HCT116 (cell line): ENCODE data around the gene GTF2H1. TPM values are rescaled to one million over a fixed set of nuclear protein-coding genes. Genes with fewer than 3 reads are reported as not detected.

ENCODE experiments used
- ATAC-seq: fragments of 200-7000 bp; cut with Tn5 transposase; 2 replicates; pipeline ENCODE4 v1.9.1; 2020; ENCODE audit warnings: mild to moderate bottlenecking, moderate library complexity
- BruUV-seq: library from RNA; stranded (reverse); fragments of 400-500 nt; replicated peaks from 2 replicates; lab custom pipeline; 2021; lab: Mats Ljungman, UMichigan
- CTCF ChIA-PET: fragments of 300-600 bp; sonication (Branson Sonifier 250); formaldehyde crosslinking; loops from one replicate; lab custom pipeline; 2021; ENCODE audit warnings: antibody characterized with exemption; lab: Charles Lee
- POLR2A ChIA-PET: fragments of 300-600, 350-600 bp; sonication (Branson Sonifier 250); formaldehyde crosslinking; loops from one replicate; lab custom pipeline; 2021; ENCODE audit warnings: antibody characterized with exemption; lab: Charles Lee
- RAD21 ChIA-PET, 2 experiments: fragments of 300-600 bp; sonication (Branson Sonifier 250); formaldehyde crosslinking; loops; one replicate each; lab custom pipeline; 2023; ENCODE audit warnings: low total read pairs in 2 of 2; ENCODE audit not compliant: uncharacterized antibody in 2 of 2, unreplicated experiment in 2 of 2, low non-redundant PET in 1 of 2; lab: Charles Lee
- DNase-seq: peaks from one replicate; pipeline ENCODE4 v3.0.0-alpha.2; 2010; ENCODE audit warnings: low read depth, low spot score
- H2AFZ ChIP-seq: fragments of 200-600 bp; shearing (Covaris generic), sonication (generic); 2 replicates; pipeline ENCODE4 v1.6.1; 2017; ENCODE audit warnings: low read depth, mixed run types, mixed read lengths, antibody characterized with exemption, low read length; ENCODE audit not compliant: poor library complexity, severe bottlenecking
- H3K27ac ChIP-seq: 2 replicates; pipeline ENCODE4 v1.5.1; 2012; ENCODE audit warnings: low read depth, low read length
- H3K27me3 ChIP-seq: fragments of 200-600 bp; sonication (generic); 2 replicates; pipeline ENCODE4 v1.6.1; 2016; ENCODE audit warnings: mixed run types, low read length, mixed read lengths; ENCODE audit not compliant: insufficient read depth
- H3K36me3 ChIP-seq, 2 experiments: fragments of 200-500 bp in 1 of 2; fragments of 200-600 bp in 1 of 2; sonication (Bioruptor generic) in 1 of 2; sonication (generic) in 1 of 2; 2 replicates each; pipeline versions ENCODE4 v1.5.1 to v1.6.1; 2014 to 2016; ENCODE audit warnings: low read length in 2 of 2, inconsistent platforms in 1 of 2, mixed read lengths in 1 of 2, mixed run types in 1 of 2; ENCODE audit not compliant: insufficient read depth in 2 of 2, control insufficient read depth in 1 of 2
- H3K4me1 ChIP-seq, 2 experiments: fragments of 200-600 bp in 1 of 2; sonication (generic) in 1 of 2; 2 replicates each; pipeline versions ENCODE4 v1.5.1 to v1.6.1; 2012 to 2017; ENCODE audit warnings: low read length in 2 of 2, inconsistent platforms in 1 of 2, mild to moderate bottlenecking in 1 of 2, mixed read lengths in 1 of 2, mixed run types in 1 of 2, moderate library complexity in 1 of 2; ENCODE audit not compliant: insufficient read depth in 2 of 2, control insufficient read depth in 1 of 2
- H3K4me2 ChIP-seq: fragments of 200-600 bp; sonication (generic); 2 replicates; pipeline ENCODE4 v1.6.1; 2017; ENCODE audit warnings: mixed run types, low read length, mixed read lengths
- H3K4me3 ChIP-seq, 2 experiments: fragments of 200-600 bp in 1 of 2; sonication (generic) in 1 of 2; replicated peaks in 1 of 2; 2 replicates each; pipeline ENCODE4 v1.5.1; 2011 to 2016; ENCODE audit warnings: low read length in 2 of 2, control low read depth in 1 of 2, low read depth in 1 of 2, mild to moderate bottlenecking in 1 of 2, mixed read lengths in 1 of 2, mixed run types in 1 of 2
- H3K79me2 ChIP-seq: fragments of 200-600 bp; sonication (generic); 2 replicates; pipeline ENCODE4 v1.6.1; 2017; ENCODE audit warnings: mild to moderate bottlenecking, mixed run types, low read length, moderate library complexity, mixed read lengths; ENCODE audit not compliant: insufficient read depth
- H3K9ac ChIP-seq: fragments of 200-600 bp; sonication (generic); 2 replicates; pipeline ENCODE4 v1.6.1; 2016; ENCODE audit warnings: low read length, mixed read lengths
- H3K9me2 ChIP-seq: fragments of 200-600 bp; sonication (generic), shearing (Covaris generic); 2 replicates; pipeline ENCODE4 v1.6.1; 2017; ENCODE audit warnings: mixed run types, mild to moderate bottlenecking, moderate library complexity; ENCODE audit not compliant: insufficient read depth
- H3K9me3 ChIP-seq, 2 experiments: fragments of 200-500 bp in 1 of 2; fragments of 200-600 bp in 1 of 2; sonication (Bioruptor generic) in 1 of 2; sonication (generic) in 1 of 2; 2 replicates each; pipeline ENCODE4 v1.6.1; 2014 to 2017; ENCODE audit warnings: low read length in 2 of 2, mixed read lengths in 2 of 2, inconsistent platforms in 1 of 2, low read depth in 1 of 2, mild to moderate bottlenecking in 1 of 2, mixed run types in 1 of 2, moderate library complexity in 1 of 2; ENCODE audit not compliant: control insufficient read depth in 1 of 2, insufficient read depth in 1 of 2
- H4K20me1 ChIP-seq: fragments of 200-600 bp; sonication (generic), shearing (Covaris generic); 2 replicates; pipeline ENCODE4 v1.6.1; 2017; ENCODE audit warnings: mixed run types, mild to moderate bottlenecking, moderate library complexity; ENCODE audit not compliant: insufficient read depth
- SRF ChIP-seq: IDR thresholded peaks from 2 replicates; pipeline ENCODE4 v1.6.1; 2012; ENCODE audit warnings: low read depth
- intact Hi-C: fragments of 100-400 bp; cut with micrococcal nuclease; formaldehyde crosslinking; loops from 2 replicates; pipeline ENCODE4 v1.10.0; 2022
- total RNA-seq: library from RNA; stranded (reverse); gene quantifications from one replicate; pipeline ENCODE4 v1.2.1, GENCODE V29; 2021; ENCODE audit not compliant: unreplicated experiment
- TF ChIP-seq, protein P1 (sequence below): IDR thresholded peaks from 2 replicates; pipeline ENCODE4 v1.6.1; 2012; ENCODE audit warnings: low read depth

The GTF2H1 gene
- total RNA-seq, 1 experiment from 2014 or later: 37.3 TPM

DNA sequence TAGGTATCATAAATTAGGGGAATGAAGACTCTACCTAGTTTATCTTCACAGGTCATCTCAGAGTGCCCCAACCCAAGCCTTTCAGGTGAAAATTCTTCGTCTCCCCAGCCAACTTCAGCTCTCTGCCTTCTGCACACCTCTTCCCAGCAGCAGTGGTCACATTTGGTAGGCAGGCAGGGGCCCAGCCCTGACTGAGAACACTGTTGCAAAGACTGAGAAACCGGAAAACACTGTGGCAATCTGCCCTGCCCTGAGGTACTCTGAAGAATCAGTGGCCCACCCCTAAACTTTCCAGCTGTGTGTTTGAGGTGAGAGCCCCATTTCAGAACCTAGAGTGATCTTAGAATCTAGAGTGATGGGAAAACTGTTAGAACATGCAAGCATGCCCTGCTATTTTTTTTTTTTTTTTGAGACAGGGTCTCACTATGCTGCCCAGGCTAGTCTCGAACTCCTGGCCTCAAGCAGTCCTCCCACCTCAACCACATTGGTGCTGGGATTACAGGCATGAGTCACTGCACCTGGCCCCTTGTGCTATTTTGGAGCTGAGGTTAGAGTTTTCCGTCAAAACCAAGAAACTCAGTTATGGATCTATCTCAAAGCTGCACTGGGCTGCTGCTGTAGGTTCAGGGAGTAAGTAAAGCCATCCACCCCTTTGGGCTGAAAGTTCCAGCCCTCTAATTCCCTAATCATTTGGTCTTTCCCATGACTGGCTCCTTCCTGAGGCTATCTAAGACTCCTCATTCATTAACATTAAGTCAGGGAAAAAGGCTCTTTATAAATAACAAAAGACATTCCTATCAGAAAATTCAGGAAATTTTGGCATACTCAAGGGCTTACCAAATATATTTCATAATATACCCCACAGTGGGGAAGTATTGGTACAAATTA lies 70.3 kb downstream of the GTF2H1 start:
- Histone ChIP-seq H3K27me3 (no peaks in the 10 kb centered on the region), H3K4me2 (no peak overlapping the region), H3K27ac (no peak overlapping the region), H3K79me2 (peaks cover 34% of the 10 kb centered on the region), H3K9me3 (no peaks in the 10 kb centered on the region), H2AFZ (no peak overlapping the region), H3K4me1 (peaks cover 11 to 25% of the 10 kb centered on the region in 2 experiments), H3K9ac (no peak overlapping the region), H3K4me3 (no peak overlapping the region), H4K20me1 (peaks cover 15% of the 10 kb centered on the region; the same call in 1 of the 2 replicates), H3K36me3 (peaks cover 11 to 19% of the 10 kb centered on the region in 2 experiments), H3K9me2 (no peaks in the 10 kb centered on the region)
- intact Hi-C loops: no loop called here
- RAD21 ChIA-PET: interaction anchor here in 1 of 2 experiments (0.7 kb wide), 1 partner anchor 1443 kb away, joined by 3 read pairs; no protein-coding TSS in a partner anchor
- TF ChIP-seq SRF: no peak
- TF ChIP-seq, protein P1, sequence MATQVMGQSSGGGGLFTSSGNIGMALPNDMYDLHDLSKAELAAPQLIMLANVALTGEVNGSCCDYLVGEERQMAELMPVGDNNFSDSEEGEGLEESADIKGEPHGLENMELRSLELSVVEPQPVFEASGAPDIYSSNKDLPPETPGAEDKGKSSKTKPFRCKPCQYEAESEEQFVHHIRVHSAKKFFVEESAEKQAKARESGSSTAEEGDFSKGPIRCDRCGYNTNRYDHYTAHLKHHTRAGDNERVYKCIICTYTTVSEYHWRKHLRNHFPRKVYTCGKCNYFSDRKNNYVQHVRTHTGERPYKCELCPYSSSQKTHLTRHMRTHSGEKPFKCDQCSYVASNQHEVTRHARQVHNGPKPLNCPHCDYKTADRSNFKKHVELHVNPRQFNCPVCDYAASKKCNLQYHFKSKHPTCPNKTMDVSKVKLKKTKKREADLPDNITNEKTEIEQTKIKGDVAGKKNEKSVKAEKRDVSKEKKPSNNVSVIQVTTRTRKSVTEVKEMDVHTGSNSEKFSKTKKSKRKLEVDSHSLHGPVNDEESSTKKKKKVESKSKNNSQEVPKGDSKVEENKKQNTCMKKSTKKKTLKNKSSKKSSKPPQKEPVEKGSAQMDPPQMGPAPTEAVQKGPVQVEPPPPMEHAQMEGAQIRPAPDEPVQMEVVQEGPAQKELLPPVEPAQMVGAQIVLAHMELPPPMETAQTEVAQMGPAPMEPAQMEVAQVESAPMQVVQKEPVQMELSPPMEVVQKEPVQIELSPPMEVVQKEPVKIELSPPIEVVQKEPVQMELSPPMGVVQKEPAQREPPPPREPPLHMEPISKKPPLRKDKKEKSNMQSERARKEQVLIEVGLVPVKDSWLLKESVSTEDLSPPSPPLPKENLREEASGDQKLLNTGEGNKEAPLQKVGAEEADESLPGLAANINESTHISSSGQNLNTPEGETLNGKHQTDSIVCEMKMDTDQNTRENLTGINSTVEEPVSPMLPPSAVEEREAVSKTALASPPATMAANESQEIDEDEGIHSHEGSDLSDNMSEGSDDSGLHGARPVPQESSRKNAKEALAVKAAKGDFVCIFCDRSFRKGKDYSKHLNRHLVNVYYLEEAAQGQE: no peak
- DNase-seq (no peak), ATAC-seq (no peak)
- POLR2A ChIA-PET: interaction anchor here (1.8 to 5.1 kb wide), 2 partner anchors 9 to 71 kb away, joined by 5 to 88 read pairs; partner anchors contain the start of gene HPS5
- no TSS peak for BruUV-seq
- CTCF ChIA-PET: no interaction called here
